HG03025 (cell line): ENCODE data around the gene ATP6V1E1.

Source experiments
- ATAC-seq: cut with Tn5 transposase; IDR thresholded peaks from one replicate; pipeline ENCODE4 v1.9.1; 2021; ENCODE audit warnings: mild to moderate bottlenecking, moderate library complexity; ENCODE audit not compliant: unreplicated experiment, low FRiP score

The ATP6V1E1 gene

DNA sequence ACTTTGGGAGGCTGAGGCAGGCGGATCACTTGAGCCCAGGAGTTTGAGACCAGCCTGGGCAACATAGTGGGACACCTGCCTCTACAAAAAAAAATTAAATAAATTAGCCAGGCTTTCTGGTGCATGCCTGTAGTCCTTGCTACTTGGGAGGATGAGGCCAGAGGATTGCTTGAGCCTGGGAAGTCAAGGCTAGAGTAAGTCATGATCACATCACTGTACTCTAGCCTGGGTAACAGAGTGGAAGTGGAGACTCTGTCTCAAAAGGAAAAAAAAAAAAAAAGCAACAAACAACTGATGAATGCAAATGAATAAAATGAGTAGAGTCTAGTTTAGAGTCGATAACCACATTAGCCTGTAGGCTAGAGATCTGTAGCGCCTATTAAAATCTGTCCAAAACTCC, 6.1 kb upstream of the ATP6V1E1 start:
- no peak for ATAC-seq

DNA sequence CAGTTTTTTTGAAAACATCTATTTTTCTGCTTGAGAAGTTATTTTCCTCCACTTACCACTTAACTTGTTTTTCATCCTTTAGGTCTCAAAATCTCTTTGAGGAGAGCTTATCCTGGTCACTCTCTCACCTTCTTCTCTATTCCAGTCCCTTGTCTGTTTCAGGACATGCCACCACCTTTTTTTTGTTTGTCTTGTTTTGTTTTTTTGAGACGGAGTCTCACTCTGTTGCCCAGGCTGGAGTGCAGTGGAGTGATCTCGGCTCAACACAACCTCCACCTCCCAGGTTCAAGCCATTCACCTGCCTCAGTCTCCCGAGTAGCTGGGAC, 5.4 kb upstream of the ATP6V1E1 start:
- no peak for ATAC-seq

DNA sequence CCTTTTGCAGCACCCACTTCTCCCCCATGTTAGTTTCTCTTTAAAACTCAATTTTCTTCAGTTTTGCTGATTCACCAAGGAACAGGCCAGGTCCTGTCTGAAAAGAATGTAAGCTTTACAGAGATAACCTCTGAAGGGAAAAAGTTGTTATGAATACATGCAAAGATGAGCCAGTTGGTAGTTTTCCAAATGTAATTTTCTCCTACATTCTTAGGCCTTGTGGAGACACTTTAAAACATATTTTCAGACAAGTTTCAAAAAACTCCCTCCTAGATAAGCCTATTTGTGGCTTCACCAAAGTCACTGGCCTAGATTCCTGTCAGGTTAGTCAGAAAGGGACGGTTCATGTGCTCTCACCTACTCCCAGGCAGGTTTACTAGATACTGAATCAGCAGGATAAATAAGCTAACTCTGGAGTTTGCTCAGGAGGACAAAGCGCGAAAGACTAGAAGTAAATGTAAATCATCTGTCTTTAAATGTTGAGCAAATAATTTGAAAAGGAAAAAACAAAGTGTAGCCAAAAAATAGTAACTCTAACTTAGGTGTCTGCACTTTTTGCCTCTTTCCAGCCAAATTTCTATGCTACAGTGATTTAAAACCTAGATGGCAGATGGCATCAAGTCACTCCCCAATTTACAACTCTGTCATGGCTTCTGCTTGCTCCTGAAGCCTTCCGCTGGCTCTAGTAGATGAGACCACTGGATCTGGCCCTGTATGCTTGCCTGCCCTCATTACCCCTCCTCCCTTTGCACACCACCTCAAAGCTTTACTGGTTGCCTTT, 4.9 kb upstream of the ATP6V1E1 start:
- no peak for ATAC-seq

DNA sequence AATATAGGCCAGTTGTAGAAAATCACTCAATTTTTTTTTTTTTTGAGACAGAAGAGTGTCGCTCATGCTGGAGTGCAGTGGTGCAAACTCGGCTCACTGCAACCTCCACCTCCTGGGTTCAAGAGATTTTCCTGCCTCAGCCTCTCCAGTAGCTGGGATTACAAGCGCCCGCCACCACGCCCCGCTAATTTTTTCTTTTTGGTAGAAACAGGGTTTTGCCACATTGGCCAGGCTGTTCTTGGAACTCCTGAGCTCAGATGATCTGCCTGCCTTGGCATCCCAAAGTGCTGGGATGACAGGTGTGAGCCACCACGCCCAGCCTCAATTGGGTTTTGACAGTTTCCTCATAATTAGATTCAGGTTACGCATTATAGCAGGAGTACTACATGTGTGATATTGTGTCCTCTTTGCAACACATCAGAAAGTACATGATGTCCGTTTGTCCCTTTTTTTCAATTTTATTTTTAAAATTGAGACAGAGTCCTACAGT, 2.6 kb upstream of the ATP6V1E1 start:
- ATAC-seq = no peak

DNA sequence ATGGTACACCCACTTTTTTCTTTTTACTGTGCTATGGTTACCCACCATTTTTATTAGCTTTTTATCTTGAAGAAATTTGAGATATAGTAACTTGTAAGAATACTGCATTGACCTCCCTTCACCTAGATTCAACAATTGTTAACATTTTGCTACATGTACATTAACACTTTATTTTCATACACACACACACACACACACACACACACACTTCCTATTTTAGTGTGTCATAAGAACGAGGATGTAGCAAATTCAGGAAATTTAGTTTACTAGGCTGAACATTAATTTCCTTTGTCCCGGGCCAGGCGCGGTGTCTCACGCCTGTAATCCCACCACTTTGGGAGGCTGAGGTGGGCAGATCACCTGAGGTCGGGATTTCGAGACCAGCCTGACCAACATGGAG, 1.1 kb upstream of the ATP6V1E1 start:
- ATAC-seq = no peak

DNA sequence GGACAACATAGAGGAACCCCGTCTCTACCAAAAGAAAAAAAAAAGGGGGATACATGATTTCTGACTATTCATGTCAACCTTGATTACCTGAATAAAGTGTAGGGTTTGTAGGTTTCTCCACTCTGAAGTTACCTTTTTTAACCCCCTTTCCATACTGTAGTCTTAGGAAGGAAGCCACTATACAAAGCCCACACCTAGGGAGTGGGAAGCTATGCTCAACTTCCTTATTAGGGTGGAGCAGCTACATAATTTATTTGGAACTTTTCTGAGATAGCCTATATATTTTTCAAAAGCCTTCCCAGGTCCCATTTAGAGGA, 582 bp upstream of the ATP6V1E1 start:
- ATAC-seq = no peak

DNA sequence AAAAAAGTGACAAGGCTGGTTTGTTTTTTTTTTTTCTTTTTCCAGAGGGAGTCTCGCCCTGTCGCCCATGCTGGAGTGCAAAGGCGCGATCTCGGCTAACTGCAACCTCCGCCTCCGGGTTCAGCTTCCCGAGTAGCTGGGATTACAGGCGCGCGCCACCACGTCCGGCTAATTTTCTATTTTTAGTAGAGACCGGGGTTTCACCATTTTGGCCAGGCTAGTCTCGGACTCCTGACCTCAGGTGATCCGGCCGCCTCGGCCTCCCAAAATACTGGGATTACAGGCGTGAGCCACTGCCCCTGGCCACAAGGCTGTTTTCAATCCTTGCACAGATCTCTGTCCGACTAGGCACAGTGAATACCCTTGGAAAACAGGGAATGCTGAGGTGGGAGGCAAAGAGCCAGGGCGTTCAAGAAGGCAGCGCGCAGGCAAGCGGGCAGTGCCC, 566 bp downstream of the ATP6V1E1 start:
- ATAC-seq = no peak

DNA sequence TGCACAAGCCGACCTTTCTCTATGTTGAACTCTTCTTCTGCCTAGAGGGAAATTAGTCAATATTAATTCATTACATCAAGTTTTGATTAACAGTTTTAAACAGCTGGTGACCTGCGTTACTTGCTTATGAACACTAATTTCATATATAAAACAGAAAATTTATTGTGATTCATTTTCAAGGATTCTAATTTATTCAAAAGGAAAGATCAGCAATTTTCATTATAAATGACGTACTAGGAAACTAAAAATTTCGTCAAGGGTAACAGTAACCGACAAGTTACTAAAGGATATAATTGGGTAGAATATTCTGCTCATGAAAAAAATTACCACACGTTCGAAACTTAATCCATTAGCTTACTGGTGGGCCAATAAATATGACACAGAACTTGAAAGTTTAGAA, 15.3 kb downstream of the ATP6V1E1 start:
- ATAC-seq = no peak

DNA sequence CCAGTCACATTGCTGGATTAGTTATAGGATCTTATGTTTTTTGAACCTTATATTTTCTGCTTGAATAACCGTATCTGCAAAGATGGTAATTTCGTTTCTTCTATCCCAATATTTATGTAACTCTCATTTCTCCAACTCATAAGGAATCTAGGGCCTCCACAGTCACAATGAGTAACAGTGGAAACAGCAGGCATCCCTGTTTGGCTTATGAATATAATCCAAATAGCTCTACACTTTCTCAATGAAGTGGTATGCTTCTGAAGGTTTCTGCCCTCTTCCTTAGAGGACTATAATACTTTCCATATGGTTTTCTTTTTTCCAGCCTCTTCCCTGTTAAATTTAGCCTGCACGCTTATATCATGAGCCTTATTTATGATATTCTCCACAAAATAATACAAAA, 16.5 kb downstream of the ATP6V1E1 start:
- ATAC-seq = no peak

DNA sequence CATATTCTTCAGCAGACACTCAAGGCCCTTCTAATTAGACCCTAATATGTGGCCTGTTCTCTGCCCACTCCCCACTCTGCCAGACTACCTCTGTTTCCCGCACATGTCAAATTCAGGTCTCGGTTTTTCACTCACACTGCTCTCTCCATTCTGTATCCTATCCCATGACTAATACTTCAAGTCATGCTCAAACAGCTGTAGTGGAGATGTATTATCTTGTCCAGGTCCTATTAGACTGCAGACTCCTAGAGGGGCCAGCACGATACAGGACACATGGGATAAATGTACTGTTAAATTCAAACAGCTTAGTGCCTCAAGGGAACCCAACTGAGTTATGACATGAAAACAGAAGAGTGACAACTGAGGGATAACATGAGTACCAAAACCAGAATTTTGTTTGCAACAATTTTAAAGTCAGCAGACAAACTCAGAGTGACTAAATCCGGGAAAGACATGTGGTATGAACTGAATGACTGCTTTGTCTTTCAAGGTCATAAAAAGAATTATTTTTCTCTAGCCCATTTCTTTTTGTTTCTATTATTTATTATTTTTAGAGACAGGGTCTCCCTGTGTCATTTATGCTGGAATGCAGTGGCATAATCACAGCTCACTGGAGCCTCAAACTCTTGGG, 20.5 kb downstream of the ATP6V1E1 start:
- no peak for ATAC-seq

DNA sequence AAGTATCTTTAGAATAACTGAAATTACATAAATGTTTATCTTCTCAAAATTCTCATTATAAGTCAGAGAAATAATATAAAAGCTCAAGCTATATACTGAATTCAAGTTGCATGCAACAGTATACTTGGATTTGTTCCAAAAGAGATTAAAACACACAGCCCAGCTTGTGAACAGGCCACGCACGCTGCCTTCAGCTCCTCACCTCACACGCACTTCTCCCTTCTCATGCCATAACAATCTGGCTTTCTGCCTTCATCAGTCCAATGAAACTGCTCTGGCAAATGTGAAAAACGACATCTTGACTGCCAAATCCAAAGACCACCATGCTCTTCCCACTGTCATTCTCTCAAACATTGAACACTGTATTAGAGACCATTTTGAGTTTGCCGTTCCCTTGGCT, 22.1 kb downstream of the ATP6V1E1 start:
- ATAC-seq = no peak

DNA sequence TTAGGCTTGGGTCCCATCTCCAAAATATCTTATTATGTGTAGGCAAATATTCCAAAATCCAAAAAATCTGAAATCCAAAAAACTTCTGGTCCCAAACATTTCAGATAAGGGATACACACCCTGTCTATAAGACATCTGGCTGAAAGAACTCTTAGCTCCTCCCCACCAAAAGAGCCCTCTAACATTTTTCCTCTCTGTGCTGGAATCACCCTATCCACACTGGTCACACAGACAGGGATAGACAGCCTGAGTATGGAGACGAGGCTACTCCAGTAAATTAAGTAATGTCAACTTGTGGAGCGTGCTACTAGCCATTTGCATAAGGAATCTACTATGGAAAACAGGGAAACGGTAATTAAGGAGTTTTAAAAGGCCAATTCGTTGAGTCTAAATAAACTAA, 24.9 kb downstream of the ATP6V1E1 start:
- ATAC-seq = no peak

DNA sequence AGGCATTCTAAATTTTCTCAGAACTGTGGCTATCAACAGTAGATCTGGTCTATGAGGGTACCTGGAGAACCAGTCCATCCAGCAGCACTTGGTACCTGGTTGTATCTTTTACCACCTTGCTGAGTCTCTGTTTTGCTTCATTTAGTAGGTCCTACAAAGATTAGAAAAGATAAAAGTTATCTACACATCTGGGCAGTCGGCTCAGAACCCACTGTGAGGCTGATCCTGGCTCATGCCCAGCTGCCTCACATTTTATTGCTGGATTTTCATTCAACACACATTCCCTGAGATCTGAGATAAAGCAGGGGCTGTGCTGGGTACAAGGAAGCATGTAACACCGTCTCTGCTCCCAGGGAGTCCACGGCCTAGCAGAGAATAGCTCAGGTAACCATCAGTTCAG, 27.5 kb downstream of the ATP6V1E1 start:
- no peak for ATAC-seq

DNA sequence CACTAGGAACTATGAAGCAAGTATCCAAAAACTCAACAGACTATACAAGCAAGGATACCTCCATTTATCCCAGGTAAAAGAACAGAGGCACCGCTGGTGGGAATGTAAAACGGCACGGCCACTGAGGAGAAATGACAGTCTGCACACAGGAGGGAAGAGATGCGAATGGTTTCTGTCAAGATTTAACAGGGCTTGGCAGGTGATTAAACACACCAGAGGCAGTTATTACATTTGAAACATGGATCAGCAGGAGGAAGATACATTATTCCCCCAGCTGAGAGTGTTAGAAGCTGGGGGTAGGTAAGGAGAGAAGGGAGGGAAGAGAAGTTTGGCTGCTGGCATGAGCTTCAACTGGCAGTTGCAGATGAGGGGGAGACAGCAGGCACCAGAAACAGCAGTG, 30.2 kb downstream of the ATP6V1E1 start:
- ATAC-seq = no peak

DNA sequence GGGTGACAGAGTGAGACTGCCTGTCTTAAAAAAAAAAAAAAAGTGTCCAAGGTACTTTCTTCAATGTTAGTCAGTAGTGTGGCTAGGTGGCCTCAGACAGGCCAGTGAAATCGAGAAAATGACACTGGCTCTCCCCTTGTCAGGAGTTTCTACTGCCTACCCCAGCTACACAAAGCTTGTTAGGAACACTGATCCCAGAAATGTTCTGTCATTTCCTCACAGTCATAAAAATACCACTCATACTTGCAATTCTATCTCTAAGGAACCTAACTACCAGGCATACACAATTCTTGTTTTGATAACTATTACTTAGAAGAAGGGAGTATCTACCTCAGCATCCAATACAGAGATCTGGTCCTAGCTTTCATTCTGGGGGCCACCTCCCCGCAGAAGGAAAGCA, 31.3 kb downstream of the ATP6V1E1 start:
- ATAC-seq = no peak

DNA sequence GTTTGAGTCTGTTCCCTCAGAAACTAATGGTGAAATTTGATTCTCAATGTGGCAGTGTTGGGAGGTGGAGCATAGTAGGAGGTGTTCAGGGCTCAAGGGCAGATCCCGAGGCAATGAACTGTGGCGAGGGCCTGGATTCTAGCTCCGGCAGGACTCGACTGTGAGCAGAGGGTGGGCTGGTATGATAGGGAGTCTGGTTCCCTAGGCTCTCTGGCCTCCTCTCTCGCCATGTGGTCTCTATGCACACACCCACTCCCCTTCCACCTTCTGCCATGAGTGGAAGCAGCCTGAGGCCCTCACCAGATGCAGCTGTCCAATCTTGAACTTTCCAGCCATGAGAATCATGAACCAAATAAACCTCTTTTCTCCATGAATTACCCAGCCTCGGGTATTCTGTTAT, 32.3 kb downstream of the ATP6V1E1 start:
- ATAC-seq = no peak

DNA sequence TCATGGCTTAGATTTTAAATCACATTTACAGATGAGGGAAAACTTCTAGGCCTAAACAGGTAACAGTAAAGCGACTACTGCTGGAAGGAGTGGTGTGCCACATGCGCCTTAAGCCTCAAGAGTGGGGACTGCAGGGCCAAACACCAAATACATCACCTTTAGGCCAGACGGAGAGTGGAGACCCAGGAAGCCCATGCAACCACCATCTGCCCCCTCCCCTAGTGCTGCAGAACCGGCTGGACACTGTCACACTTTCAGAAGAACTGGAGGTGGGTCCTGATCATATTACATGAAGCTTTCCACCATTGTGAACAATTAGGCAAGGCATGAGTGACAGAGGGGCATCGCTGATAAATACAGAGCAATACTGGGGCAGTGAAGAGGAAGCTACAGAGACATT, 36.3 kb downstream of the ATP6V1E1 start:
- no peak for ATAC-seq

DNA sequence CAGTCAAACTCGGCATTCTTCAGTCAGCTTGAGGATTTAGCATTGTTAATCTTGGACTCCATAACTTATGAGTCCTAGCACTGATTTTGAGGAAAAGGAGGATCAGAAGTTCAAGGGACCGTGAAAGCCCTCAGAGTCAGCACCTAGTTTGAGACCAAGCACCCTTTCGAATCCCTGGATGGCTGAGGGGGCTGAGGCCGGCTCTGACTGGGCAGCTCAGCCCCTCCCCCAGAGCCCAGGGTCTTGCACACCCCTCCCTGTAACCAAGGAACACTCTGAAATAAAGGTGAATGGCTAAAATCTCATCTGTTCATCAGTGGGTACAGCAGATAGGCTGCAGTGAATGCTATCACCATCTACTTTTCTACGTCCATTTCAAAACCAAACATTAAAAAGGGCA, 38.0 kb downstream of the ATP6V1E1 start:
- no peak for ATAC-seq

DNA sequence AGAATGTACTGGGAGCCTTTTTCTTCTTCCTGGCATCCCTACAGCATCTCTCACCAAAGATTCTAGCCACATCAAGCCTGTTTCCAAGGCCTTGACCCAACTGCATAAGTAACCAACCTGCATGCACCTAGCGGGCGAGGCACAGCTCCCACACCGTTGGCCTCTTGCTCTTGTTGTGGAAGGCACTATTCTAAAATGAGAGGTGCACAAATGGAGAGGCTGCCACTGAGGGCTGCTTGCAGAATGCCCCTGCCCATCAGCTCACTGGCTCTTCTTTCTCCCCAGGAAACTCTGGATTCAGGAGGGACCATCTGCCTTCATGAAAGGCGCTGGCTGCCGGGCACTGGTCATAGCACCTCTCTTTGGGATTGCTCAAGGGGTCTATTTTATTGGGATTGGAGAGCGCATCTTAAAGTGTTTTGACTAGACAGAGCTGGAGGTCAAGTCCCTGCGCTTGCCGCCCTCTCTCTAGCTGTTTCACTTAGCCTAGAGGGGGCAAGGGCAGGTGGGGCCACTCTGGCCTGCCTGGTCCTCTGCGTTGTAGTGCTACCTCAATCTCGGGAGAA, 38.7 kb downstream of the ATP6V1E1 start:
- ATAC-seq = no peak

DNA sequence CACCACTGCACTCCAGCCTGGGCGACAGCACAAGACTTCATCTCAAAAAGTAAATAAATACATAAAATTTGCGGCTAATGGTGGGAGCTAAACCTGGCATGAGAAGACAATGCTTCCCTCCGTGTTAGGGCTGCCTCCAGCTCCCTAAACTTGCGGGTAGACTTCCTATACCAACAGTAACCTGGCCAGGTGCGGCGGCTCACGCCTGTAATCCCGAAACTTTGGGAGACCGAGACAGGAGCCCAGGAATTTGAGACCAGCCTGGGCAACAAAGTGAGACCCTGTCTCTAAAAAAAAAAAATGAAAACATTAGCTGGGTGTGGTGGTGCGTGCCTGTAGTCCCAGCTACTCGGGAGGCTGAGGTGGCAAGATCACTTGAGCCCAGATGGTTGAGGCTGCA, 39.9 kb downstream of the ATP6V1E1 start:
- ATAC-seq = no peak

DNA sequence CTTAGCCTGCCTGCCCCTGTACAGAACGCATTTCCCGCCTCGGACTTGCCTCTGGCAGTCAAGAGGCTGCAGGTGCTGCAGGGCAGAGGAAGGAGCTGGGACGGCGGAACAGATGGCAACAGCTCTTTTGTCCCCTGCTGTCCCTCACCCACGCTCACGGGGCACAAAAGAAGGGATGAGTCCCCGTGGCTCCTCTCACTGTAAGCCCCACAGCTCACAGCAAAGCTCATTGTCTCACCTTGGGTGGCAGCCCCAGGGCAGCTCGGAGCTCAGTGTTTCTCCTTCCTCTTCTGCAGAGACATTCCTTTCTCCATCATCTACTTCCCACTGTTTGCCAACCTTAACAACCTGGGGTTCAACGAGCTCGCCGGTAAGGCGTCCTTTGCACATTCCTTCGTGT, 40.9 kb downstream of the ATP6V1E1 start:
- ATAC-seq = no peak

DNA sequence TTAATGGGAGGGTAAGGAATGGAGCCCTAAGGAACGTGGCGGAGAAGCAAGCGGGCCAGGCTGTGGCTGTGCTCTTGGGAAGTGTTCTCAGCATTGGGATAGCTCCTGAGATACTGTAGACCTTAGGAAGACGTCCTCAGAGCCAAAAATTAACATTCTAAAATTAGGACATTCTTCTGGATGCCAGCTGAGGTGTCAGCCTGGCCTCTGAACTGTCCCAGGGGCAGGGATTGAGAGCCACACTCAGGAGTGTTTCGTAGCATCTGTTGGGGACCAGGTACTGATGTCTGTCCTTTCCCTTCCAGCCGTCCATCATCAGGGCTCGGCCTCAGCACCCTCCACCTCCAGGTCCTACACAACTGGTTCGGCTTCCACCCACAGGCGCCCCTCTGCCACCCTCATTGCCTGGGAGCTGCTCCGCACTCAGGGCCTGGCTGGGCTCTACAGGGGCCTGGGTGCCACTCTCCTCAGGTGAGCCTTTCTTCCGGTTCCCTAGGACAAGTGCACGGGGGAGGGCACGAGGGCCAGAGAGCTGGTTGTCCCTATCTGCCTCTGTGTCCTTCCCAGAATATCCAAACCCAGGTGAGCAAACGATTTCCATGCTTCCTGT, 41.6 kb downstream of the ATP6V1E1 start:
- no peak for ATAC-seq
